HepG2 (cell line): Measurements from ENCODE around the gene SEPHS2. TPM values are rescaled to one million over a fixed set of nuclear protein-coding genes. Genes with fewer than 3 reads are reported as not detected.

ENCODE experiments used
- CREM ChIP-seq, 2 experiments: sonication (generic) in 1 of 2; formaldehyde crosslinking in 1 of 2; IDR thresholded peaks; 2 replicates each; pipeline versions ENCODE4 v1.4.0 to v1.6.1; 2016 to 2020; ENCODE audit warnings: antibody characterized with exemption in 1 of 2, mild to moderate bottlenecking in 1 of 2, missing genetic modification reagents in 1 of 2
- ELF1 ChIP-seq: sonication (generic); formaldehyde crosslinking; IDR thresholded peaks from 2 replicates; pipeline ENCODE4 v1.4.0; 2020; ENCODE audit warnings: missing genetic modification reagents
- GFI1 ChIP-seq: sonication (generic); formaldehyde crosslinking; IDR thresholded peaks from 2 replicates; pipeline ENCODE4 v1.5.0; 2020; ENCODE audit warnings: missing genetic modification reagents, mild to moderate bottlenecking, borderline replicate concordance
- HDAC6 ChIP-seq: fragments of 200-600 bp; sonication (generic); IDR thresholded peaks from 2 replicates; pipeline ENCODE4 v1.7.0; 2017; ENCODE audit warnings: mild to moderate bottlenecking, antibody characterized with exemption, low read length, low read depth
- HNRNPL ChIP-seq: fragments of 200-400 bp; formaldehyde crosslinking; IDR thresholded peaks from 2 replicates; pipeline ENCODE4 v1.6.1; 2017; ENCODE audit warnings: mild to moderate bottlenecking, low read depth, low read length
- KDM6A ChIP-seq: IDR thresholded peaks from 2 replicates; pipeline ENCODE4 v1.6.1; 2016; ENCODE audit warnings: low read depth
- MAFK ChIP-seq, 2 experiments: IDR thresholded peaks in 1 of 2; conservative IDR thresholded peaks in 1 of 2; 2 replicates each; pipeline ENCODE4 v1.6.1; 2011; ENCODE audit warnings: improper control_type of control experiment in 2 of 2, low read length in 2 of 2
- MXD3 ChIP-seq: IDR thresholded peaks from 2 replicates; pipeline ENCODE4 v1.6.1; 2016; ENCODE audit warnings: mild to moderate bottlenecking, missing biosample characterization, missing genetic modification reagents
- PCBP1 ChIP-seq: fragments of 200-400 bp; formaldehyde crosslinking; IDR thresholded peaks from 2 replicates; pipeline ENCODE4 v1.6.1; 2017; ENCODE audit warnings: mild to moderate bottlenecking, low read depth, low read length, borderline replicate concordance
- RBM22 ChIP-seq: fragments of 200-400 bp; formaldehyde crosslinking; optimal IDR thresholded peaks from 2 replicates; pipeline ENCODE3; 2017; ENCODE audit warnings: mild to moderate bottlenecking, low read length, moderate library complexity
- RFX1 ChIP-seq: fragments of 450-650 bp; IDR thresholded peaks from 2 replicates; pipeline ENCODE4 v1.6.1; 2017
- TCF7L2 ChIP-seq: IDR thresholded peaks from 2 replicates; pipeline ENCODE4 v1.6.1; 2011; ENCODE audit warnings: mild to moderate bottlenecking, low read depth, low read length, moderate library complexity
- U2AF2 ChIP-seq: fragments of 200-400 bp; formaldehyde crosslinking; IDR thresholded peaks from 2 replicates; pipeline ENCODE4 v1.6.1; 2017; ENCODE audit warnings: low read depth, mild to moderate bottlenecking, low read length
- ZBTB1 ChIP-seq: sonication (generic); formaldehyde crosslinking; IDR thresholded peaks from 2 replicates; pipeline ENCODE4 v1.4.0; 2020; ENCODE audit warnings: missing genetic modification reagents, borderline replicate concordance
- ZGPAT ChIP-seq: IDR thresholded peaks from 2 replicates; pipeline ENCODE4 v1.6.1; 2016; ENCODE audit warnings: mild to moderate bottlenecking
- ZNF230 ChIP-seq: sonication (generic); formaldehyde crosslinking; IDR thresholded peaks from 2 replicates; pipeline ENCODE4 v1.4.0; 2020; ENCODE audit warnings: mild to moderate bottlenecking, missing genetic modification reagents
- ZNF501 ChIP-seq: sonication (generic); formaldehyde crosslinking; IDR thresholded peaks from 2 replicates; pipeline ENCODE4 v1.5.1; 2020; ENCODE audit warnings: mild to moderate bottlenecking, moderate library complexity, missing genetic modification reagents
- ZNF547 ChIP-seq: sonication (generic); formaldehyde crosslinking; IDR thresholded peaks from 2 replicates; pipeline ENCODE4 v1.5.1; 2020; ENCODE audit warnings: mild to moderate bottlenecking, missing genetic modification reagents
- ZNF891 ChIP-seq: sonication (generic); formaldehyde crosslinking; IDR thresholded peaks from 2 replicates; pipeline ENCODE4 v1.5.0; 2020; ENCODE audit warnings: mild to moderate bottlenecking, missing genetic modification reagents
- polyA plus RNA-seq, 8 experiments: library from polyadenylated mRNA; depleted of rRNA in 3 of 8; stranded (reverse) in 7 of 8; unstranded in 1 of 8; fragments of >200 nt; fragmentation: Illumina TruSeq in 4 of 8; extraction: Trizol in 4 of 8; gene quantifications; 2 replicates each; pipeline versions ENCODE4 v1.2.1 to v1.2.3, GENCODE V29; 2011 to 2016; ENCODE audit warnings: low read depth in 4 of 8, missing spikeins in 1 of 8, mixed read lengths in 1 of 8; ENCODE audit not compliant: insufficient read depth in 1 of 8
- total RNA-seq, 5 experiments: library from RNA; depleted of rRNA; stranded (reverse); fragments of >200 nt; fragmentation: Illumina TruSeq; extraction: Trizol; gene quantifications; 2 replicates each; pipeline ENCODE4 v1.2.3, GENCODE V29; 2016; ENCODE audit warnings: low read depth in 1 of 5
- TF ChIP-seq, protein P1 (sequence below), 2 experiments: sonication (generic) in 1 of 2; formaldehyde crosslinking in 1 of 2; IDR thresholded peaks; 2 replicates each; pipeline versions ENCODE4 v1.4.0 to v1.6.1; 2016 to 2020; ENCODE audit warnings: borderline replicate concordance in 1 of 2, low read depth in 1 of 2, mild to moderate bottlenecking in 1 of 2, missing genetic modification reagents in 1 of 2
- TF ChIP-seq, protein P2 (sequence below): sonication (generic); formaldehyde crosslinking; IDR thresholded peaks from 2 replicates; pipeline ENCODE4 v1.5.0; 2020; ENCODE audit warnings: missing genetic modification reagents

SEPHS2 gene
- total and polyA plus RNA-seq, 2 of the 13 experiments (the other 11 are each of a cell fraction or from before 2014, with no cell fraction given) = 20.7 to 127 TPM

GRCh38 chr16:30458561-30459394 lies 13.1 kb upstream of the SEPHS2 start (continued):
- TF ChIP-seq U2AF2 = no peak
- TF ChIP-seq ZNF547 = peak; percentile 80; the same call in 1 of the 2 replicates
- TF ChIP-seq RBM22 = no peak
- TF ChIP-seq RFX1 = no peak
- TF ChIP-seq, protein P1, sequence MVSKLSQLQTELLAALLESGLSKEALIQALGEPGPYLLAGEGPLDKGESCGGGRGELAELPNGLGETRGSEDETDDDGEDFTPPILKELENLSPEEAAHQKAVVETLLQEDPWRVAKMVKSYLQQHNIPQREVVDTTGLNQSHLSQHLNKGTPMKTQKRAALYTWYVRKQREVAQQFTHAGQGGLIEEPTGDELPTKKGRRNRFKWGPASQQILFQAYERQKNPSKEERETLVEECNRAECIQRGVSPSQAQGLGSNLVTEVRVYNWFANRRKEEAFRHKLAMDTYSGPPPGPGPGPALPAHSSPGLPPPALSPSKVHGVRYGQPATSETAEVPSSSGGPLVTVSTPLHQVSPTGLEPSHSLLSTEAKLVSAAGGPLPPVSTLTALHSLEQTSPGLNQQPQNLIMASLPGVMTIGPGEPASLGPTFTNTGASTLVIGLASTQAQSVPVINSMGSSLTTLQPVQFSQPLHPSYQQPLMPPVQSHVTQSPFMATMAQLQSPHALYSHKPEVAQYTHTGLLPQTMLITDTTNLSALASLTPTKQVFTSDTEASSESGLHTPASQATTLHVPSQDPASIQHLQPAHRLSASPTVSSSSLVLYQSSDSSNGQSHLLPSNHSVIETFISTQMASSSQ (IDR thresholded peaks at IDR 0.05; ENCODE audit: low read depth) = no peak
- TF ChIP-seq, protein P1 (CRISPR knock-in tag; IDR thresholded peaks at IDR 0.05; ENCODE audit: borderline replicate concordance) = peak; percentile 35; the same call in 1 of the 2 replicates
- 0 out of 2 replicates have a peak, but pooled peaks have one; percentile 35 for TF ChIP-seq ELF1 (CRISPR knock-in tag)
- TF ChIP-seq, protein P2, sequence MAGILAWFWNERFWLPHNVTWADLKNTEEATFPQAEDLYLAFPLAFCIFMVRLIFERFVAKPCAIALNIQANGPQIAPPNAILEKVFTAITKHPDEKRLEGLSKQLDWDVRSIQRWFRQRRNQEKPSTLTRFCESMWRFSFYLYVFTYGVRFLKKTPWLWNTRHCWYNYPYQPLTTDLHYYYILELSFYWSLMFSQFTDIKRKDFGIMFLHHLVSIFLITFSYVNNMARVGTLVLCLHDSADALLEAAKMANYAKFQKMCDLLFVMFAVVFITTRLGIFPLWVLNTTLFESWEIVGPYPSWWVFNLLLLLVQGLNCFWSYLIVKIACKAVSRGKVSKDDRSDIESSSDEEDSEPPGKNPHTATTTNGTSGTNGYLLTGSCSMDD = no peak
- TF ChIP-seq ZGPAT (CRISPR knock-in tag) = peak; percentile 54
- TF ChIP-seq HNRNPL = no peak; the same call in 1 of the 2 replicates
- no peak for TF ChIP-seq GFI1 (CRISPR knock-in tag)
- TF ChIP-seq MXD3 (CRISPR knock-in tag) = peak; percentile 74; the same call in 1 of the 2 replicates
- TF ChIP-seq CREM (IDR thresholded peaks at IDR 0.05) = peak; percentile 40; the same call in 1 of the 2 replicates
- TF ChIP-seq CREM (CRISPR knock-in tag; IDR thresholded peaks at IDR 0.05) = no peak
- TF ChIP-seq ZNF501 = peak; percentile 91
- no peak for TF ChIP-seq PCBP1
- no peak for TF ChIP-seq TCF7L2
- TF ChIP-seq ZNF891 (CRISPR knock-in tag) = peak; percentile 66; the same call in 1 of the 2 replicates
- no peak for TF ChIP-seq ZBTB1 (CRISPR knock-in tag)
- TF ChIP-seq KDM6A (CRISPR knock-in tag) = 0 out of 2 replicates have a peak, but pooled peaks have one; percentile 29
- TF ChIP-seq ZNF230 (CRISPR knock-in tag) = no peak
- no peak for TF ChIP-seq HDAC6
- no peak for TF ChIP-seq MAFK (conservative IDR thresholded peaks at IDR 0.05 in 1 of 2, IDR thresholded peaks at IDR 0.05 in 1 of 2; ENCODE audit: low read length in 2 of 2)
